NK-92 treated with Interleukin-12 subunit alpha and Interleukin-12 subunit beta, amount 100 ng/mL, for 24 hours (cell line): Measurements from ENCODE around the gene CELA3B.
"Not testable (repeated sequence)": the region's sequence is repeated elsewhere in the genome, so short reads cannot be mapped to it uniquely, and the experiment has no call there.

ENCODE experiments used
- DNase-seq: peaks from one replicate; lab custom pipeline; 2025; lab: John Stamatoyannopoulos, UW

Gene CELA3B

GRCh38 chr1:21976703-21977239 is at the start of gene CELA3B:
CELA3B (plus strand) TSS chr1:21977022; CDS start chr1:21977040, 18 bp downstream.
- DNase-seq, result not testable (repeated sequence)

- DNase-seq, result no peak
Observed at GRCh38 chr1:21927533-21928237, 49.1 kb upstream of the CELA3B start.

GRCh38 chr1:21930080-21930571 is 46.7 kb upstream of the CELA3B start:
- DNase-seq, result no peak

- DNase-seq, result no peak
Observed at GRCh38 chr1:21930629-21931170, 46.1 kb upstream of the CELA3B start.

GRCh38 chr1:21931171-21932093 is 45.4 kb upstream of the CELA3B start:
- no peak for DNase-seq

GRCh38 chr1:21932127-21932526 is 44.7 kb upstream of the CELA3B start:
- DNase-seq, result no peak

GRCh38 chr1:21933397-21934248 is 43.2 kb upstream of the CELA3B start:
- DNase-seq, result no peak

- no peak for DNase-seq
Observed at GRCh38 chr1:21935393-21935804, 41.4 kb upstream of the CELA3B start.

- DNase-seq, result no peak
Observed at GRCh38 chr1:21935891-21936365, 40.9 kb upstream of the CELA3B start.

GRCh38 chr1:21936366-21937031 is 40.3 kb upstream of the CELA3B start:
- DNase-seq, result no peak

GRCh38 chr1:21937034-21937371 is 39.8 kb upstream of the CELA3B start, which contains the start of gene HSPG2:
HSPG2 (minus strand) TSS chr1:21937310; CDS start chr1:21937217, 93 bp downstream.
- DNase-seq, result no peak

- DNase-seq, result no peak
Observed at GRCh38 chr1:21937372-21938121, 39.3 kb upstream of the CELA3B start.

GRCh38 chr1:21938732-21939538 is 37.9 kb upstream of the CELA3B start:
- DNase-seq, result no peak

- no peak for DNase-seq
Observed at GRCh38 chr1:21939650-21940374, 37.0 kb upstream of the CELA3B start.

GRCh38 chr1:21940492-21940891 is 36.3 kb upstream of the CELA3B start:
- DNase-seq, result no peak

- no peak for DNase-seq
Observed at GRCh38 chr1:21941370-21941769, 35.5 kb upstream of the CELA3B start.

- DNase-seq, result no peak
Observed at GRCh38 chr1:21942464-21942863, 34.4 kb upstream of the CELA3B start.

- not testable (repeated sequence) for DNase-seq
Observed at GRCh38 chr1:21942959-21943640, 33.7 kb upstream of the CELA3B start.
